ENCODE measurements around the gene ENTREP1.

The ENTREP1 gene

DNA sequence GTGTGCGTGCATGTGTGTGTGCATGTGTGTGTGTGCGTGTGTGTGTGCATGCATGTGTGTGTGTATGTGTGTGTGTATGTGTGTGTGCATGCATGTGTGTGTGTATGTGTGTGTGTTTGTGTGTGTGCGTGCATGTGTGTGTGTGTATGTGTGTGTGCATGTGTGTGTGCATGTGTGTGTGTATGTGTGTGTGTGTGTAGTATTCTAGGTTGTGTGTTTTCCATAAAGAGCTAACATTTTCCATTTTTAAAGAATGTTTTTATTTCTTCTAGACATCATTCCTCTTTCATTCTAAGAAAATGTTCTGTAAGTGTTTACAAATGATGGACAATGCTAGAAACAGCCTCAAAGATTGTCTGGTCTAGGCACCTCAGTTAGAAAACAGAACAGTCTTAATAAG, 15.6 kb downstream of the ENTREP1 start:
- no peak for TF ChIP-seq REST (IDR thresholded peaks at IDR 0.05; ENCODE audit: insufficient read depth in 1 of 2, low read depth in 2 of 2, low read length in 2 of 2)
- no peak for TF ChIP-seq FOXP2 (optimal IDR thresholded peaks at IDR 0.05; ENCODE audit: borderline replicate concordance, extremely low read depth, extremely low read length, insufficient read depth)
- no peak for TF ChIP-seq TAF1 (IDR thresholded peaks at IDR 0.05; ENCODE audit: borderline replicate concordance, insufficient read depth, low read length)
- no peak for TF ChIP-seq POLR2AphosphoS5 (IDR thresholded peaks at IDR 0.05; ENCODE audit: low read depth, low read length)
- no peak for TF ChIP-seq SIN3A (IDR thresholded peaks at IDR 0.05; ENCODE audit: borderline replicate concordance, insufficient read depth, low read length)

- TF ChIP-seq TAF1 (IDR thresholded peaks at IDR 0.05; ENCODE audit: borderline replicate concordance, insufficient read depth, low read length) (no peak), SIN3A (IDR thresholded peaks at IDR 0.05; ENCODE audit: borderline replicate concordance, insufficient read depth, low read length) (no peak), REST (IDR thresholded peaks at IDR 0.05; ENCODE audit: insufficient read depth in 1 of 2, low read depth in 2 of 2, low read length in 2 of 2) (no peak), POLR2AphosphoS5 (IDR thresholded peaks at IDR 0.05; ENCODE audit: low read depth, low read length) (no peak), FOXP2 (optimal IDR thresholded peaks at IDR 0.05; ENCODE audit: borderline replicate concordance, extremely low read depth, extremely low read length, insufficient read depth) (no peak)
Observed at GRCh38 chr9:69342769-69343168, 17.8 kb downstream of the ENTREP1 start.

DNA sequence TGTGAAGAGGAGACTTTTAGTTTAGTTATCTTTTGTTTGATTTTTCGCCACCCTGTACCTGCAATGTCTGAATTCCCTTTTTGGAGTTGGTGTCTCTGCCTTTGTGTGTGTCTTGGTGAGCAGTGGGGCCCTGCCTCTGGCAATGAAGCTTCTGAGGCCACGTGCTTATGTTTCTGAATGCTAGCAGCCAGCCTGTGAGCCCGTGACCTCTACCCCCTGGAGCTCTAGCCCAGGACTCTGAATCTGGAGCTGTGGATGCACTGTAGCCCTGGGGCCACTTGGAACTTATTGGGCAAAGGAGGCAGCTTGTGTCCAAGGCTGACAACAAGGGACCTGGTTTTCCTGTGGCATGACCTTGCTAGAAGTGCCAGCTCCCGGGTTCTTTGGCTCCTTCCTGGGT, 19.4 kb downstream of the ENTREP1 start:
- TF ChIP-seq REST (IDR thresholded peaks at IDR 0.05; ENCODE audit: insufficient read depth in 1 of 2, low read depth in 2 of 2, low read length in 2 of 2): no peak

DNA sequence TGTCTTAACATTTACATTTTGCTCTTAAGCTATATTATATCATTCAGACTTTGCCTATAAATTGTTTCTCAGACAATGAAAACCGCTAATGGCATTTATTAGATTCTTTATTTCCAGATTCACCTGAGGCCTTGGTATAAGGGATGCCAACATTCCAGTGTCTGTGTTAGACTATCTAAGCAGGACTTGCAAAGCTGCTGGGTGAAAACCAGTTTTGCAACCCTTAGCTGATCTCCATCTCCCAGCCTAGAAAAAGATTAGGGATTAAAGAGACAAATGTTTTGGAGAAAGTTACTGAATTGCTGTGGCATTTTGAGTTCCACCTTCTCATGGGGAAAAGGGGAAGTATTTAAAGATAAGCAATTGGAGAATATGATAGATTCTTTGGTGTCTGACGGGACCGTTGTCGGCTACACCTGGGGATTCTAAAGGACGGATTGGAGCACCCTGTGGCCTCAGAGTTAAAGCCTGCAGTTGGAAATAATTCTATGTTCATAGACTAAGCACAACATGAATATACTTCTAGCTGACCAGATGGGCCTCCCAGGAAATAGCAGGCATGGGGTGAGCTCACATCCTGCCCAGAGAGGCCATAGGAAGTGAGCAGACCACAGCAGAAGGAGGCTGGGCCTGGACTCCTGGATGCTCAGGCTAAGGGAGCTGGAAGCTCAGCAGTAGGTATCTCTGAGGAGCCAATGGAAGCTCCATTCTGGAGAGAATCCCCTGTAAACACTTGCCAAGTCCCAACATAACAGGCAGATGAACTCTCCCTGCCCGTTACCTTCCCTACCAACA, 21.8 kb downstream of the ENTREP1 start:
- TF ChIP-seq FOXP2 (optimal IDR thresholded peaks at IDR 0.05; ENCODE audit: borderline replicate concordance, extremely low read depth, extremely low read length, insufficient read depth): no peak
- TF ChIP-seq SIN3A (IDR thresholded peaks at IDR 0.05; ENCODE audit: borderline replicate concordance, insufficient read depth, low read length): no peak
- TF ChIP-seq TAF1 (IDR thresholded peaks at IDR 0.05; ENCODE audit: borderline replicate concordance, insufficient read depth, low read length): no peak
- no peak for TF ChIP-seq POLR2AphosphoS5 (IDR thresholded peaks at IDR 0.05; ENCODE audit: low read depth, low read length)
- no peak for TF ChIP-seq REST (IDR thresholded peaks at IDR 0.05; ENCODE audit: insufficient read depth in 1 of 2, low read depth in 2 of 2, low read length in 2 of 2)

GRCh38 chr9:69347607-69348006, 22.6 kb downstream of the ENTREP1 start:
- TF ChIP-seq FOXP2 (optimal IDR thresholded peaks at IDR 0.05; ENCODE audit: borderline replicate concordance, extremely low read depth, extremely low read length, insufficient read depth): no peak
- no peak for TF ChIP-seq SIN3A (IDR thresholded peaks at IDR 0.05; ENCODE audit: borderline replicate concordance, insufficient read depth, low read length)
- no peak for TF ChIP-seq POLR2AphosphoS5 (IDR thresholded peaks at IDR 0.05; ENCODE audit: low read depth, low read length)
- no peak for TF ChIP-seq REST (IDR thresholded peaks at IDR 0.05; ENCODE audit: insufficient read depth in 1 of 2, low read depth in 2 of 2, low read length in 2 of 2)
- TF ChIP-seq TAF1 (IDR thresholded peaks at IDR 0.05; ENCODE audit: borderline replicate concordance, insufficient read depth, low read length): no peak
